Activated naive CD4-positive, alpha-beta T cell (primary cell): ENCODE data around the gene VIPR1.

Source experiments
- DNase-seq, 4 experiments: peaks; one replicate each; lab custom pipeline; 2025; lab: John Stamatoyannopoulos, UW

The VIPR1 gene

DNA sequence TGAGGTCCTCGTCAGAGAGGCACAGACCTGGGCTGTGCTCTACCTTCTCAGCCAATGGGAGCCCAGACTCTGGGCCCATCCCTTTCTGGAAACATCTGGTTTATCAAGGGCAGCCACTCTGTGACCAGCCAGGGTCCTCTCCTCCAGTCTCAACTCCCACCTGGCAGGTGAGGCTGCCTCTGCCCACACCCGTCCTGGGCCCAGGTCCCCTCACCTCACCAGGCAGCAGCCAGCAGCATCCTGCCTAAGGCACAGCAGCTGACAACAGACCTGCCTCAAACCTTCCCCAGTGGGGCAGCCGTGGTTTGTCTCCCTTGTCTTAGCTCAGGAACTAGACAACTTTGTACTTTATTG lies 8.7 kb upstream of the VIPR1 start:
- no peak for DNase-seq

DNA sequence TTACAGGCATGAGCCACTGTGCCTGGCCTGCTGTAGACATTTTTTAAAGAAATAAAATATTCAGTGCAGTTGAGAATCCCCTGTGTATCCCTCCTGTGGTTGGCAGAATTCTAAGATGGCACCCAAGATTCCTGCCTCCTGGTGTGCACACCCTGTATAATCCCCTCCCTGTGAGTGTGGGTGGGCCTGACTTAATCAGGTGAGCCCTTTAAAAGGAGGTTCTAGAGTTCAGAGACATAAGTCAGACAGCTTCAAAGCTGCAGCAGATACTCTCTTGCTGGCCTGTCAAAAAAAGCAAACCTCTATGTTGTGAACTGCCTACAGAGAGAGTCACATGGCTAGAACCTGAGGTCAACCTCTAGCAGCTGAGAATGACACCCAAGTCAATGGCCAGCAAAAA lies 7.0 kb upstream of the VIPR1 start:
- no peak for DNase-seq

DNA sequence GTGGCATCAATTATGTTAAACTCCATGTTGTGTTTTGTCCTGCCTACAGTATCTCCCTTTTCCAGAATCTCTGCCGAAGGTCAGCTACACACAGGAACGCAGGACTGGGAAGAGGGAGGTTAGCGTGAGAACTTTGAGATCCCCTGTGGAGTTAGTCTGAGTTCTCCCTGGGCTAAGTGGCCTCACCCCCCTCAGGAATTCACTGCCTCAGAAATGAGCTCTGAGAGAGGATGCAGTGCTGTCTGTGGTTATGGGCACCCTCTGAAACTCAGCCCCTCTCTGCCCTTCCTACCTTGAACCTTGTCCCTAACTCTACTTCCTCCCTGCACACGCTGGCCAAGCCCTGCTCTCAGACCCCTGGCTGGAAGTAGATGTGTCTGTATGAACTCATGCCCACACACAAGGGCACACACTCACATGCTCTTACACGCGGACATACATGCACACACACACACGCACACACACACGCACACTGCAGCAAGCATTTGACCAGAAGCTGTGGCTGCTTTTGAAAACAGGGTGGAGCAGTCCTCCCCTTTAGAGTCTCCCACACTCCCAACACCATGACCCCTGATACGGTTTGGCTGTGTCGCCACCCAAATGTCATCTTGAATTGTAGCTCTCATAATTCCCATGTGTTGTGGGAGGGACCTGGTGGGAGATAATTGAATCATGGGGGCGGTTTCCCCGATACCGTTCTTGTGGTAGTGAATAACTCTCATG lies 5.3 kb upstream of the VIPR1 start:
- no peak for DNase-seq

DNA sequence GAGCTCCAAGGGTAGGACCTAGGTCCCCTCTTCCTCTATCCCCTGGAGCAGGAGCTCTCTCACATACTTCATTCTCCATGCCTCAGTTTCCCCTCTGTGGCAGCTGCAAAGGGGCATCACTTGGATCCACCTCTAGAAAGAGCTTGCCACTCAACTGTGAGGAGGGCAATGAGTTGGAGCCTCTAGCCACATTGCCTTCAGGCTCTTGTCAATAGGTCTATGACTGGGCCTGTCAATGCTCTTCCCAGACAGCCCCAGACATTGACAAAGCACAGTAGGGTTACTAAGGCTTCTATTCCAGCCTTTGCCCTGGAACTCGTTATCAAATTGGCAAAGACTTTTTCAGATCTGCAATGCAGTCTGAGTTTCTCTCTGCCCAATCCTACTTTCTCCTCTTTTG lies 4.4 kb upstream of the VIPR1 start:
- no peak for DNase-seq

DNA sequence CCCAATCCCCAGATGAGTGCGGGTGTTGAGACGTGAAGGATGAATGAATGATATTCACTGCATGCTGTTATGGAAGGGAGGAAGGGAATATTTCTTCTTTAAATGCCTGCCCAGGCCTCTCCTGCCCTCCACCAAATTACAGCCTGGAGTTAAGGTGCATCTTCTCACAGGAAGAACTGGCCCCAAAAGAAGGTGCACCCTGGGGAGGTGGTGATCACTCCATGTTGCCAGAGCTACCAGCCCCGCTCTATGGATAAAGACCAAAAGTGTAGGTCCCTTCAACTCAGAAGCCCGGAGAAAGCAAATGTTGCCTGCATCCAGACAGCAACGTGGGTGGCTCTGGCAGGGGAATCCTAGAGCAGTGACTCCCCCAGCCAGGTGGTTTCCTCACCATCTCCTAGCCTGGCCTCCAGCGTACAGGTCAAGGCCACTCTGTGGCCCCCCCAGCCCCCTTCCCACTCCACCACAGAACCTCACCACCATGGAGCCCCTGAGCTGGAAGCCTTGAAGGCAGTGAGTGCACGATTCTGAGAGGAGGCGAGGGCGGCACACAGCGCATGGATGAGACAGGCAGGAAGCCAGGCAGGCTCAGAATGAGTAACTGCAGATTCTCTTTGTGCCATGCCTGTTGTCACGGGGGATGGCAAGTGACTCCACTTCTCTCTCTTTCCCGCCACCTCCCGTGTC lies 3.5 kb upstream of the VIPR1 start:
- no peak for DNase-seq

DNA sequence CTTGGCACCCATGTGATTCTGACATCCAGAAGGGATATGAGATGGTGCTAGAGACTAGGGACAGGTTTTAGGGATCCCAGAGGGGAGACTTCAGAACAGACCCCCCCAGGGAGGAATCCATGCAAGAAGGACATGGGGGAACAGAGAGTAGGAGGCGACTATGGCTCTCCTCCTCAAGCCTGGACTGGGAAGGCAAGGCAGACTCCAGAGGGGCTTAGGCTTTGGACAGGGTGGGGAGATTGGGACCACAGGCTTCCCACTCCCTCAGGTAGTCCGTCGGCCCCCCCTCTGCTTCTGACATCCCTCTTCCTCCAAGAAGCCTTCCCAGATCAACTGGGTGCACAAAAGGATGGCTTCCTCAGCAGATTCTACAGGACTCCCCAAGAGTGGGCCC lies 3.0 kb upstream of the VIPR1 start:
- no peak for DNase-seq

DNA sequence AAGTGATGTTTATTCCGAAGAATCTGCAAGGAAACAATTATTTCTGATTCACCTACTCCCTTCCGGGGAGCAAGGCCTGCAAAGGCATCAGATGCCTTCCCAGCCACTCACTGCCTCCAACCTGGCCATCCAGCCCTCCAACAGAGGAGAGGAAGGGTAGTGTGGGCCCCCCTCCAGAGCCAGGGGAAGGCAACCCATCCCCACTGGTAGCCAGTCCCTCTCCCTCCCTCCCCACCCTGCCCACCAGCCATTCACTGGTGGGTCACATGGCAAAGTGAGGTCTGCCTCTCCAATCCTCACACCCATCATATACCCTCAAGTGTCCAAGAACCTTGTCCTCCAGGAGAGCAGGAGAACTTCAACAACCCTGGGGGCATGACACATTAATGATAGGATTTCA lies 2.4 kb upstream of the VIPR1 start:
- no peak for DNase-seq

DNA sequence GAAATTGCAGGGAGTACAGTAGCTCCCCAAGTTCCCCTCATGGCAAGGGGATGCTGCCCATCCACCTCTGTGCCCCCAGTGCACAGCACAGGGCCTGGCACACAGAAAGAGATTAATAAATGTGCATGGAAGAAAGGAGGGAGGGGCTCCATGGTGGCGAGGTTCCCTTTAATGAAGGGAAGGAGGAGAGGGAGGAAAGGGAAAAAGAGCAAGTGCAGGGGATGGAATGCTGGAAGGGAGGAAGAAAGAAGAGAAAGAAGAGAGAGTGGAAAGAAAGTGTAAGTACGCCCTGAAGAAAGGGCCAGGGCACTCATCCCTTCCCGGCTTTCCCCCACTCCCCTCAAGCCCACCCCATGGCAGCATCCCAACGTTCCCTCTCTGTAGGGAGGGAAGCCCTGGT lies 1.5 kb upstream of the VIPR1 start:
- DNase-seq, result no peak

DNA sequence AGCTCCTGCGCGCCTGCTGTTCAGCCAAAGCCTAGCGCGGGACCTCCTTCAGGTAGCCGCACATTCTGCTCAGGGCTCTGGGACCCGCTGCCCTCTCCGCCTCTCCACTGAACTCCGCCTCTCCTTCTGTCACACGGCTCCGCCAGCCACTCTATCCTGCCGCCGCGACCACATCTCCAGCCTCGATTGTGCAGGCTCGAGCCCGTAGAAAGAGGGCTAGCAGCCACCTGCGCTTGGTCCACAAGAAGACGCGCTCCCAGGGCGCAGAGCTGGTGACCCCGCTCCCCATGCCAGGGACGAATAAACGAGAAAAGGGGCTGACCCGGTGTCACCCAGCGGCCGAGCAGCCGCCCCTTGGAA lies 1.1 kb upstream of the VIPR1 start:
- DNase-seq, result no peak

DNA sequence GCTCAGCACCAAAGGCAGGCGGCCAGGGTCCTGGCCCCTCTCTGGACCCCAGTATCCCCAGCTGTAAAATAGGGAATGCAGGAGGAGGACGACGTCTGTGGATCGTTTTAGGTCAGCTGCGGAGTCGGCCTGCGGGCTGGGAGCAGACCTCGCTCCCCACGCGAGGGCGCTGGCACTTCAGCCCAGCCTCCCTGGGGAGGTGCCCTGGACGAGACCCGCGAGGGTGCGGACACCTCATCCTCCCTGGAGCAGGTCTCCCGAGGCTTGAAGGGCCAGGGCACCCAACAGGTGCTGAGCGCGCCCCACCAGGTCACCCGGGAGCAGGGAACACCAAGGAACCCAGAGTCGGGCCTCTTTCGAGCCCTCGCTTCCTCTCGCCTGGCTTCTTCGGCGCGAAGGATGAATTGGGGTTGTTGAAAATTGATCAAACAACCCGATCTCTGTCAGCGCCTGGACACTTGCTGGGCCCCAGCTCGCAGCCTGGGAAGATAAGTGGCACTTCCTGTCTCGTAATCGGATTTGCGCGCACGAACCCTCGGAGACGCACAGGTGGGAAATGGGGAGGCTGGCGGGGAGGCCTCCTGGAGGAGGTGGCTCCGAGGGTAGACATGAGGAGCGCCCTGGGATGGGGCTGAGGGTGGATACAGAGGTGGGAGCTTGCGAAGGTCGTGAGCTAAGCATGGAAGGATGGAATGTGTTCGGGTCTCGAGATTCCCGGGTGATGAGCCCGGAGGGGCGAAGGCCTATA lies 588 bp upstream of the VIPR1 start:
- peak; percentile 31 to 59 (median 36) for DNase-seq

DNA sequence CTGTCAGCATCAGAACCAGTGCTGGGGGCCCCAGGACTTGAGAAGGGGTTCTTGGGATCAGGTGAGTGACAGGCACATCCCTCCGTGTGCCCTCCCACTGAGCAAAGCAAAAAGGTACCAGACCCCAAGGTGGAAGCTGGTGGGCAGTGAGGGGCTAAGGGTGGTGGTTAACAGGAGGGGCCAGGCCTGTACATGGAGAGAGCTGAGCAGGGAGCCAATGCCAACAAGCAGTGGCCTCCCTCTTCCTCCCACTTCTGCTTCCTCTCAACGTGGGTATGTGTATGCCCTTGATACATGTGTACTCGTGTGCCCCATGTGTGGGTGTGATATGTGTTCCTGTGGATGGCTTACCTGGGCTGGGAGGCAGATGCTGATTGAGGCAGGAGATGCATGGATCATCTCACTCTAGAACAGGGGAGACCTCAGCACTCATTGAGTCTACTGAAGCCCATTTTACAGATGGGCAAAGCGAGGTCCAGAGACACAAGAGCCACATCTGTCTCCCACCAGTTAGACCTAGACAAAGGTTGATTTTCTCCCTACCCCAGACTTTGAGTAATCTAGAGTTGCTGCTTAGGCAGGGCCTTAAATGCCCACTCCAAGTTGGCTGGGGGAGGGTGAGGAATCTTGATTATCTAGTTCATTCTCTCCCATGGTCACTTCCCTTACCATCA lies 945 bp downstream of the VIPR1 start:
- no peak for DNase-seq

DNA sequence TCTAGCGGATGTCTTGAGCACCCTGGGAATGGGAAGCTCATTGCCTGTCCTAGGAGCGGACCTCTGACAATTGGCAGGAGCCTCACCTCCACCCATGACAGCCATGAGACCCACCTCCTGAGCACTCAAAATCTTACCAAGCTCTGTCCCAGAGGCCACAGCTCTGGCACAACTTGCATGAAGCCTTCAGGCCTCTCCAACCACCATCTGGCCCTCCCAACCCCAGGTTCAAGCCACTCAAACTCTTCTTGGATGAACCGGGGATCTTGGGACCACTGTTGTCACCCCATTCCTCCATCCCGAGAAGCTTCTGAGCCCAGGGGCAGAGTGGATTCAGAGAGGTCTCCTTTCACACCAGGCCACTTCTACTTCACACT lies 1.5 kb downstream of the VIPR1 start:
- DNase-seq, result no peak

DNA sequence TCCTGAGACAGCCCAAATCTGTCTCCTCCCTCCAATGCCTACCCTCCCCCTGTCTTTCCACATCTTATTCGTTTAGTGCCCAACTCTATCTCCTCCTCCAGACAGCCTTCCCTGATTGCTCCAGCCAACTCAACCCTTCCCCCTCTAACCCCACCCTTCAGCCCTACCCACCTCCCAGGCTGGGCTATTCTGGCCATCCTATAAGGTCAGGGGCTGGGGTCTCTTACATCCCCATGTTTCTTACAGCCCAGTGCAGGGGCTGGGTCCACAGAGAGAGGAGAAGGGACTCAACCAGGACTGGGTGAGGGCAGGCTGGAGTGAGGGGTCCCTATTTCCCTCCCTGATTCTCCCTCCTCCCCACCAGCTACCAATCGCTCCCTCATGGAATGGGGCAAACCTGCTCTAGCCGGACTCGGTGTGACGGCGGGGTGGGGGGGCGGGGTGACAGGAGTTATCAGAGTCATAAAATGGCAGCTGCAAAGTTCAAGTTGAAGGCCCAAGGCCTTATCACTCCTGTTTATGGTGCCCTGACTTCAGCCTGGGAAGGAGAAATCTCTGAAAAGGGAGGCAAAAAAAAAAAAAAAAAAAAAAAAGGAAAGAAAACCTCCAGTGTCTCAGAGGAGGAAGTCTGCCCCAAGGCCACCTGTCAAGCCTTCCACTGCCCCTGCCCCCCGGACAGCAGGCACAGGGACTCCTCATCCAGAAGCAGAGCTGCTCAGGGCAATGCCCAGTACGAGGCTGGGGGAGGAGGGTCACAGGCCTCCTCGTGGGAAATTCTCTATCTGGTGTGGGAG lies 2.1 kb downstream of the VIPR1 start:
- DNase-seq, result no peak

DNA sequence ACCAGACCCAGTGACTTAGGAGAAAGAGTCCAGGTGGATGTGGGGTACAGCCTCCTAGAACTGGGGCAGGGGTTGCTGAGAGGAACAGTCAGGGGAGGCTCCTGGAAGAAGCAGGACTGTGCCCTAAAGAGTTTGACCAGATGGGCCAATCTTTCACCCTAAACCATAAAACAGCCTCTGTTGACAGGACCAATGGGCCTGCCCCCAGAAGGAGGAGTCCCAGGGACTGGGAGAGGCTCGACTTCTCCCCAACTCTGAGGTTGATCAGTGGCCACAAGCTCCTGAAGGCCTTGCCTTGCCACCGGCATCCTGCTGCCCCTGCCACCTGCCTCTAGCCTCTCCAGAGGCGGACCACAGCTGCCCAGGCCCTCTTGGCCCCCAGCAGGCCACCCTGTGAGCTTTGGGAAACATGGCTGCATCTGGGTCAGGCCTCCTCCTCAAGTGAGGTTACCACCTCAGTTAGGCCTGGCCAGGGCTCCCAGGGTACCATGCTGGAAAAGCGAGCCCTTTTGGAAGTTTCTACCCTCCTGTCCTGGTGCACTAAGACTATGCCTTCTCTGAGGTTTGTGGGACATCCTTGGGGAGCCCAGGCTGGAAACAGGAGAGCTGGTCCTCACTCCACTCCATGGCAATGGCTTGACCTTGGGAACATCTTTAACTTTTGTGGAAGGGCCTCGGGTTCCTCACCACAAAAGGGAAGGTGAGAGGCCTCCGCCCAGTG lies 2.8 kb downstream of the VIPR1 start:
- no peak for DNase-seq

DNA sequence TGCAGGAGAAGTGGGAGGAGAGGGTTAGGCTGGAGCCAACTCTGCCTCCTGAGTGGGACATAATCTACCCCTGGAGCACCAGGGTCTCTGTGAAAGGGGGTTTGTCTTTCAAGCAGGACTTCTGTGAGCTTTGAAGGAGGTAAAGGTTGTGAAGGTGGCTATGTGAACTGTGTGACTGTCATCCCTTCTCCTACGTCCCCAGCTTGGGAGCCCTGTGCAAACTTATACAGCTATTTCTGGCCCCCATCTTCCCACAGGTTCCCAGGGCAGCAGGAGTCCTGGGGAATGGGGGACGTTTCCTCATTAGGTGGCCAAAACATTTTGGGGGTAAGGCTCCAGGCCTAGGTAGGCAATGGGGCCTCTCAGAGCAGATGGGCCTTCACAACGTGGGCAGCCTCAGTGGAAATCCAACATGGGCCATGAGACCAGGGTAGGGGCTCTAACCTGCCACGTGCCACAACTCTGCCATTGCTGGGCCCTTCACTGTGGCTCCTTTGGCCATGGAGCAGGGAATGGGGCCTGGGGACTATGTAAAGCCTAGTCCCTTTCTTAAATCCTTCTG lies 3.5 kb downstream of the VIPR1 start:
- DNase-seq, result no peak

DNA sequence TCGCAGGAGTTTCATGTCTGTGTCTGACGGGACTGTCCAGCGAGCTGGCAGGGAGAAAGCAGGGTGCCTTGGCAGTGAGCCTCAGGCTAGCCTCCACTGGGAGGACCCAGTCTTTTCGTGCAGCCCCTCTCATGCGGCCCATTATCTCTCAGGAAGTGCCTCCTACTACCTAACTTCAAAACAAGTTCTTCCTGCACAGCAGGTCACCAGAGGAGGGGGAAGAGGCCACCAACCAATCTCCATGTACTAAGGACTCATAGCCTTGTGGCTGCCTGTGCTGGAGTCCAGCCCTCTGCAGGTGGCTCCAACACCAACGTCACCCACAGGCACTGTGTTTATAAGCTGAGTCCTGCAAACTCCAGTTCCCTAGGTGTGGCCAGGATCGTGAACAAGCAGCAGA lies 4.8 kb downstream of the VIPR1 start:
- DNase-seq, result no peak

DNA sequence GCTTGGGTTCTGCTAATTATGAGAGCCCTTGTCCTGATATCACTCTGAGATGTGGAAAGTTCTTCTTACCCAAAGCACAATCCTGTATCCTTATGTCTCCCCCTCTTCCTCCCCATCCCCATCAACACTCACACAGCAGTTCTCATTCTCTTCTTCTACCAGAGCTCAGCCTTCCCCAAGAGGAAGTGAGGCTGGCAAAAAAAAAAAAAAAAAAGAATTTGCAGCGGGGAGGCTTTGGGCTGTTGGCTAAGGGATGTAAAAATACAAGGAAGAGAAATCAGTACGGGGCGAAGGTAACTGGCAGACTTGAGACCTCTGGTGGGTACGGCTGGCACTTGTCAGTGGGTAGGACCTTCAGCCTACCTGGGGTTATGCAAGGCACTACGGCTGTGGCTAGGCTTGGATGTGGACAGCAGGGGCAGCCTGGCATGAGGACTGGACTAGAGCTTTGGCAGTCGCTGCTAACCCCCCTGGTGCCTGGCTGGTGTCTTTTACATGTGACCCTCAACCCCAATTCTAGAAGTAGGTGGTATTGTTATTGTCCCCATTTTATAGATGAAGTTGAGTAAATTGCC lies 5.4 kb downstream of the VIPR1 start:
- DNase-seq, result no peak

DNA sequence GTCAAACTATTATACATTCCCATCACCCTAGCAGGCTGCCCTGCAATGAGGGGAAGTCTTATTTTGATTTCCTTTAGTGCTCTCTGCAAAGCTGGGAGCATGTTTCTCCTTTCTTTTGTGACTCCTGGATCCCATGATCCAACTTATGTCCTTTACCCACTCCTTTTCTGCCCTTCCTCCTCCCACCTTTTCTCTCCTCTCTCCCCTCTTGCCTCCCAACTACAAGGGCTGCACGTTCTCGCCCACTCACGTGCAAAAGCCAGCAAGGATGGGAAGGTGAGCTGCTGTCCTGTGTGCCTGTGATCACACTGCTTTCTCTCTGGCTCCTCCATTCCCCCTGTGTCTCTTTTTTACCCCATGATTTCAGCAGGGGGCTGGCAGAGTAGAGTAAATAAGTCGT lies 6.1 kb downstream of the VIPR1 start:
- no peak for DNase-seq

DNA sequence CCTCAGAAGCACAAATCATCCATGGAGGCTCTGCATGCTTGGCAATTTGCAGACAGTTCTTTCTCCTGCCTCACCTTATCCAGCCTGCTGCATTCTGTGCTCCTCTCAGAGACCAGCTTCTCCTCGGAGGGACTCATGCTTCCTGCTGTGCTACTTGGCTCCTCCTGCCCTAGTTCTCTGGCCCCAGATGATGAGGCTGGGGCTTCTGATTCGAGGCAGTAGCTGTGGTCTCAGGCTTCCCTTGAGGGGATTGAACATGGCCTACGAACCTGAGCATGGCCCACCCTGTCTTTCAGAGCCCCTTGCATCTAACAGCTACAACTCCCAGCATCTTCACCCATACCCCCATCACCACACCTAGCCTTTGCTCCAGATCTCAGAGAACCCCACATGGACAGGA lies 6.7 kb downstream of the VIPR1 start:
- no peak for DNase-seq

DNA sequence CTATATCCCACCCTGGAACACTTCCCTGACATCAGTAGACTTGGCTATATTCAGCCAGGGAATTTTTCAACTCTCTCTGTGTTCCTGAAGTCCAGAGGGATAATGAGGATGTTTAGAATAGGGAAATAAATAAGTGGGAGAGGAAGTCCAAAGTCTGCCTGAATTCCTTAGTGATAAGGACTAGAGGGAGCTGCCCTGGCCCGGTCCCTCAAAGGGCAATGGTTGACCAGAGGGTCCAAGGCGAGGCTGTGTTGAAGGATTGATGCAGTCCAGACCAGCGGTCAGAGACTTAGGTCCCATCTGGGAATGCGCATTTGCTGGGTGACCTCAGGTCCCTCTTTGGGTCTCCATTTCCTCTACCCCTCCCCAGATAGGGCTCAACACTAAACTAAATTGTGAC lies 7.9 kb downstream of the VIPR1 start:
- DNase-seq, result no peak

DNA sequence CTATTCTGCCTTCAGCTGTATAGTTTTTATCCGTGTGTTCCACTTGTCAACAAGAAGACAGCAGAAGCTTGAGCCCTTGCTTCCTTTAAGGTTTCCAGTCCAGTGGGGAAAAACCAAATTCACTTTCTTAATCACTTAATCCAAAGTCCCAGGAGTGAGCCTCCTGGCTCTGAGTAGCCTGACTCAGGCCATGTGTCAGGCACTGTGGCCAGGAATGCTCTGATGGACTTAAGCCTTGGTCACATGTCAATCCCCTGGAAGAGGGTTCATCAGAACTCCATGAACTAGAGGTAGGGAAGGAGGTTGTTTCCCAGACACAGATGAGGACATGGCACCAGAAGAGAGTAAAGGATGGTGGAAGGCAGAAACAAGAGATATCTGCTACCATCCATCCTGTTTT lies 8.8 kb downstream of the VIPR1 start:
- no peak for DNase-seq
